Amniotic epithelial cell (primary cell): Measurements from ENCODE around the gene ETS1.

Source experiments
- DNase-seq: peaks from one replicate; pipeline ENCODE4 v3.0.0-alpha.2; 2010; ENCODE audit warnings: low read depth

The ETS1 gene

DNA sequence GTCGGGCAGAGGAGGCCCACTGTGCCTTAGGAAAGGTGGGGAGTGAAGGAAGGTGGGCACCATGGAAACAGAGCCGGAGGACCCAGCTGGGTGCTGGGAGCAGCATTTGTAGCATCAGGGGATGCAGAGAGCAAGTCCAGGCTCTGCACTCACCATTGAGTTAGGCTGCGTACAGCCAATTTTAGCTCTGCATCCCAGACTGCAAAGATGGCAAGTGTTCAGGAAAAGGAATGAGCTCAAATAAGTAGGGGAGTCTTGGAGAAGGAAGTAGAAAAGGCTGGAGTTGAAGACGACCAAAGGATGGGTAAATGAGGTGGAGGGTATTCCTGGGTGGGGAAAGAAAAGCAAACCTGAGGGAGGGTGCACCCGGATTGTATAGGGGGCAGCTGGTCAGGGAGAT is 31.6 kb upstream of the ETS1 start:
- no peak for DNase-seq

DNA sequence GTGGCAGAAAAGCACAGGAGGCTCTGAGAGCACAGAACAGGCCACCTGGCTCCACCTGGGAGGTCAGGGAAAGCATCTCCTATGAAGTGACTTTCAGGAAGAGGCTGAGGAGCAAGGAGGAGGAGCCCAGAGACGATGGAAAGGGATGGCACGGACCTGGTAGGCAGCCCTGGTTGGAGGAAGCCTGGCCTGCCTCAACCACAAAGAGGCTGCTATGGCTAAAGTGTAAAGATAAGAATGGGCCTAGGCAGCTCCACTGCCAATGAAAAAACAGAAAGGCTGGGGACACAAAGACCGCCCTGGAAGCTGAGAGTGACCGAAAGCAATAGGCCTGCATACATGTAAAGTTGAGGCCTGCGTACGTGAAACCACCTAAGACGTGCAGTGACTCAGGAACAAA is 31.2 kb upstream of the ETS1 start:
- no peak for DNase-seq

DNA sequence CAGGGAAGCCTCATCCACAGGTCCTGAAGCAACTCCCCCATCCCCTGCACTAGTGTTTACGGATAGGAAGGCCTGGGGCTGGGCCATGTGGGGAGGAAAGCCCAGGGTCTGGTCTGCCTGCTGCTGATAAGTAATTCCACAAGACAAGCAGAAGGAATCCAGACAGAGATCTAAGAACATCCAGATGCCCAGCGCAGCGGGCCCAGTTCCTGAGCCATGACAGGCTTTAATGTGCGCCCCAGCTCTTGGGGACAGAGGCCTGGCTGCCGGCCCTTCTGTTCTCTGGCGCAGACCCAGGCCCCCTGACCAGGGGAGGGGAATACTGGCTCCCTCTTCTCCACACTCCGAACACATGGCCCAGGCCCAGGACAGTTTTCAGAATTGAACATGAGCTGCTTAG is 28.8 kb upstream of the ETS1 start:
- DNase-seq, result peak; percentile 65

DNA sequence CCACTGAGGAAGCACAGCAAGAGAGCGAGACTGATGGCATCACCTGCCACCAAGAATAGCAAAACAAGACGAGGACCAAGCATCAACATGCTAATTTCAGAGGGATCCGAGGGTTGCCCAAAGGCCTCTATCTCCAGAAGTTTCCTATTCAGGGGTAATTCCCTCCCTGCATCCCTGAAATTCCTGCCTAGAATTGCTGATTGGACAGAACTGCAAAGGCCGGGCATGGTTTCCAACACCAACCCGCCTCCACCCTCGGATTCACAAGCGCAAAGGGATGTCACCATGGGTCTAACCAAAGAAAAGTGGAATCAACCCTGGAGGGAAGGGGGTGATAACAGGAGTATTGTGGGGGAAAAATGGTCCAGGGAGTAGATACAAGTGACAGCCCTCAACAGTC is 28.3 kb upstream of the ETS1 start:
- DNase-seq, result no peak

DNA sequence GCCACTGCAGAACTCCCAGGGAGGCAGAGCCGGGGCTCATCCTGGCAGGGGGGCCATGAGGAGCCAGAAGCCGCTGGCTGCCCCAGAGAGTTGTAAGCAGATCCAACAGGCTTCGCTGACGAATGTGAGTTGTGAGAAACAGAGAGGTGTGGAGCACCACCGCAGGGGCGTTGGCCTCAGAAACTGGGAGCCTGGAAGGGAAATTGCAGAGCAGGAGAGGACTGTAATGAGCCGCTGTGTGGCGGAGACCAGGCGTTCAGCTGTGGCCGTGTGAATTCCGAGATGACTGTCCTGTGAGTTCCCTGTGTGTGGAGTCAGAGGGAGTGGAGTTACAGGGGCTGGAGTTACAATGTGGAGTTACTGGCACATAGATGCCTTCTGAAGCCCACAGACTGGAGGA is 27.7 kb upstream of the ETS1 start:
- no peak for DNase-seq

DNA sequence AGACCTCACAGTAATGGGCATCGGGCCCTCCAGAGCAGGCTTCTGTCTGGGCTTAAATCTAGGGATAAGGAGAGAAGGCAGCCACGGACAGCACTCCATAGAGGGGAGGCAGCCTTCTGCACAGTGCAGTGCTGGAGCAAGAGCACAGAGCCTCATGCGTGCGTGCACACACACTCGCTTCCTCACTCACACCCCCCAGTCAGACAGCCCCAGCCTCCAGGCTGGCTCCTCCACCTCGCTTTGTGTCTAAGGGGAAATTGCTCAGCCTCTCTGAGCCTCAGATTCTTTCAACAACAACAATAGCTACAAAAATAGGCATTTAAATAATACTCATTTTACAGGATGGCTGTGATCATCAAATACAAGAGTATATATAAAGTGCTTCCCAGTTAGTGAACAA is 26.7 kb upstream of the ETS1 start:
- DNase-seq, result no peak

DNA sequence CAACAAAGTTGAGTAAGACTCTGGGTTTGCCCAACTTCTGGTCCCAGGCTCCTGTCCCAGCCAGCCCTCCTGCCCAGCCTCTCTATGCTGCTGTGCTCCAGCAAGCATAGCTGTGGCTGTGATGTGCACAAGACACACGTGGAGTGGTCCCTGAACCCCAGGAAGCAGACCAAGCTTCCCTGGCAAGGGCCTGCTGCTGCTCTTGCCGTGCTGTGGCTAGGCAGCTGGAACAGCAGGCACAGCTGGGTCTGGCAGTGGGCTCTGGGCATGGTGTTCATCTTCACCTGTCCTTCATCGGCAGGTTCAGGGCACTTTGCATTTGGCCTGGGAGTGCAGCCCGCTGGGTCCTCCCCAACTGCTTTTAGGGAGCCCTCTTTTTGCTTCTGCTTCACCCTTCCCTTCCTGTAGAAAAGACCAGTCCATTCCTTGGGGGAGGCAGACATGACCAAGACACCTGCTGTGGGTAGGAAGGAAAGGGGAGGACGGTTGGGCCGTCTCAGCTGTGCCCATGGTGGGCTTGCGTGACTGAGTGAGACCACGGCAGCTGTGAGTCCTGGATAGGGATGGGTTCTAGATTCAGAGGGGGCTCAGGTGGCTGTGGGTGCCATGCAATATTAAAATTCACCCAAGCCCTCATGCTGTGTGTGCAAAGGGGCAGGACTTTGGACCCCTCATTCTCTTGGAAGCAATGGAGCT is 26.1 kb upstream of the ETS1 start:
- DNase-seq, result no peak

DNA sequence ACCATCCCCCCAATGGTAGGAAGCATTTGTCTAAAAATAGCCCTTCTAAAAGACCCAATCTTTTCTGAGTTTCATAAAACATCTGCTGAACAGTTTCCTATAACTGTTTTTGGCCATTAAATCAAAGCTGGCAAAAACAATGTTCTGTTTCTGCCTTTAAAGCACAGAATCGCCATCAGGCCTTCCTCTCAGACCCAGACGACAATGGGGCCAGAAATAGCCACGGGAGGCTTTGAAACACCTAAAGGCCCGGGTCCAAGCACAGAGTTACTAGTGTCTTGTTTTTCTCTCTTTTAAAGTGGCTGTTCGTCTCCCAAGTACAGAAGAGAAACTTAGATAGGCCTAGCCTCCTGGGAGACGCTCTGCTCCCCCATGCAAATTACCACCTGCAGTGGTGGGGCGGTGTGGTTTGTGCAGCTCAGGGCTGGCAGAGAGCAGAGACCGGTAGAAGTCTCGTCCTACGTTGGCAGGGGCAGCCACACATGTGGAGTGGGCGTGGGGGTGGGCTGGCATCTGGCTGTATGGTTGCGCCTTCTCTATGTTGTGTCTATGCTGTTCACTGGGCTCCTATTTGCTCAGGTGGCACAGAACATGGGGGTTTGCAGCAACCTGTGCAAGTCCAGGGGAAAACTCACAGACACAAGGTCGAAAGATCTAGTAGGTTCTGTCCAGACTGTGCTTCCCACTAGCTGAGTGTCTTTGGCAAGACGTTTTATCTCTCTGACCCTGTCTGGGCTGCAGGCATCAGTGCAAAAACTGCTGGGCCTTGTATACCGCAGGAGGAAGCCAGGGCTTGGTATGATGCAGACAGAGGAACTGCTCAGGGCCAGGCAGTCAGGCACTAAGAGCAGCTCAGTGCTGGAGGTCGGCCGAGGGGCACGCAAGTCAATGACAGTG is 23.6 kb upstream of the ETS1 start:
- DNase-seq, result no peak

DNA sequence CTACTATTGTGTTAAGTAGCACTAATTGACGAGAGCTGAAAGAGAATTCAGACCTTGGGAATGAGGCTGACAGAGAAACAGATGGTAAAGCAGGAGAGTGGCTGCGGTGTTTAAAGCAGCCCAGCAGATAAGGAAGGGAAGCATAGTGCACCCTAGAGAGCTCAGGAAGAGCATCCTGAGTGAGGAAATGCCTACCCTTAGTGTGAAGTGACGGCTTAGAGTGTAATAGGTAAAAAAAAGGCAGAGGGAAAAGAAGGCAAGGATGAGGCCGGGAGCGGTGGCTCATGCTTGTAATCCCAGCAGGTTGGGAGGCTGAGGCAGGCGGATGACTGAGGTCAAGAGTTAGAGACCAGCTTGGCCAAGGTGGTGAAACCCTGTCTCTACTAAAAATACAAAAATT is 22.4 kb upstream of the ETS1 start:
- DNase-seq, result no peak

DNA sequence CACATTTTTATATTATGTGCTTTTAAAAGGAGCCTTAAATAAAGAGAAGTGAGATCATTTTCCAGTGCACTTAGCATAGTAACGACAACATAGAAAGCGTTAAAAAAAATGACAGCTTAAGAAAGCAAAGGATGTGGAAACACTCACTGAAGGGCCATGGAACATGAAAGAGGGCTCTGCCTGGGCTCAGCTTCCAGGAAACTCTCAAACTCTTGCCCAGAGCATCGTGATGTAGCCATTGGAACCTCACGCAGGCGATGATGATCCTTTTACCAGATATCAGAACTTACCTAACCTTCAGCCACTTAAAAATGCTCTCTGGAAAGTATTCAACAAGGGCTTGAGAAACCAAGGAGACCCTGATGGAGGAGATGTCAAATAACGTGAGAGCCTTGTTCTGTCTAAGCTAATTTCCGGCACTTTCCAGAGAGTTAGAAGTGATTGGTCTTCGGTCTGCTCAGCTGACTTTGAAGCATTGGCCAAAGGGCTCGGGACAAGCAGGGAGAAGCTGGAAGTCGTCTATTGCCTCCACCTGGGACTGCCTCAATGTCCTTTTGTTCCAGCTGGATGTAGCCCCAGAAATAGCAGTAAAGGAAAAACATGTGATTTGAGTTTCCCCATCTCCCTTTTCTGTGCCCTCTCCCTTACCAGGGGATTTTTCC is 21.5 kb upstream of the ETS1 start:
- DNase-seq, result no peak

DNA sequence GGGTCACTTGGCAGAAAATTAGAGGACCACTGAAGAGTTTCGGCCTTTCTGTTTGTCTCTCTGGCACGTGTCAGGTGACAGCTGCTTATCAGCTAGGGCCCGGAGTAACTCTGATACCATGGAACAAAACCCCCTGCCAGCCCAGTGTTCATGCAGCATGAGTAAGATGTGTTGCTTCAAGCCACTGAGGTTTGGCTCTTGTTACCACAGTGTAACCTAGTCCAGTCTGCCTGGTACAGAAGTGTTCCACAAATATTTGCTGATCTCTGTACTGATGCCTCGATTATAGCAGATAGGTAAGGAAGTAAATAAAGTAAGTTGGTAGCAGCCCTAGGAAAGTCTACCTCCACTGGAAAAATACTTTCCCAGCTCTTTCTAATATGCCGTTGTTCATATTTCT is 20.5 kb upstream of the ETS1 start:
- peak; percentile 20 for DNase-seq

DNA sequence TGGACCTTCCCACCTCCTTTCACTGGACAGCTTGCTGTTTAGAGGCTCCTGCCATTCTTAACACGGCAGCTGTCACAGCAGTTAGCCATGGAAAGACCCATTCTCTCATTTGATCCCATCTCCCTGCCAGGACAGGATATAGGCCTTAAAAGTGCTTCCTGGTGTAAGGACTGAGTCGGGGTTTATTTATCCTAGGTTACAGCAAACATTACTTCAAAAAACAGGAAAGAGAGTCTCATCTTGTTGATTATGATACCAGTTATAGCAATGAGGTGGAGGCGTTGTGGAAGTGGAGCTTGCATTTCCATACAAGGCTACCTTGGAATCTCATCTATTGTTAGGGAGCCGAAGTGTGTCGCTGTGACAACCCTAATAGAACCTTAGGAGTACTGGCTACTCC is 17.4 kb upstream of the ETS1 start:
- DNase-seq, result no peak

DNA sequence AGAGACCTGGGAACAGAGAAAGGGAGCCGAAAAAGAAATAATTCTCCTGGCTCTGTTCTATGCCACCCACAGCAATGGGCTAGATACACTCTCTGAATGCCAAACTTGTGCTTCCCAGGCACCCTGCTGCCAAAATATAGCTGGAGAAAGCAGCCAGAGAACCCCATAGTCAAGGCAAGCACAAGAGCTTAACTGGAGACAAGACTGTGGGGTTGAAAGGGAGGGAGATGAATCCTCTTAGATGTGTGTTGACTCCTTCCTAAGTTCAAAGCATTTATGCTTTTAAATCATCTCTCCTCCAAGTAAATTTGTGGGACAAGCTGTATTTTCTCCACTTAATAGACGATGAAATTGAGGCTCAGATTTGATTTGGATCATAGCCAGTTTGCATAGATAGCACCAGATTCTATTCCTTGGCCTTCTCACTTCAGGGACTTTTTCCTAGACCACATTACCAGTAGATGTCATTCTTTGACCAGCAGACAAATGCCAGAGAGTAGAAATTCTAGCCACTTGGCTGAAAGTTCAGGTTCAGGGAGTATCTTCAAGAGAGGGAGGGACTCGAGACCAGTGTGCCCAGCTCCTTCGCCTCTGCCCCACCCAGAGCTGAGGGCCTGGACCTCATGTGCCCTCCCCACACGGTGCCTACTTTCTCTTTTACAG is 16.5 kb upstream of the ETS1 start:
- DNase-seq, result peak; percentile 8

DNA sequence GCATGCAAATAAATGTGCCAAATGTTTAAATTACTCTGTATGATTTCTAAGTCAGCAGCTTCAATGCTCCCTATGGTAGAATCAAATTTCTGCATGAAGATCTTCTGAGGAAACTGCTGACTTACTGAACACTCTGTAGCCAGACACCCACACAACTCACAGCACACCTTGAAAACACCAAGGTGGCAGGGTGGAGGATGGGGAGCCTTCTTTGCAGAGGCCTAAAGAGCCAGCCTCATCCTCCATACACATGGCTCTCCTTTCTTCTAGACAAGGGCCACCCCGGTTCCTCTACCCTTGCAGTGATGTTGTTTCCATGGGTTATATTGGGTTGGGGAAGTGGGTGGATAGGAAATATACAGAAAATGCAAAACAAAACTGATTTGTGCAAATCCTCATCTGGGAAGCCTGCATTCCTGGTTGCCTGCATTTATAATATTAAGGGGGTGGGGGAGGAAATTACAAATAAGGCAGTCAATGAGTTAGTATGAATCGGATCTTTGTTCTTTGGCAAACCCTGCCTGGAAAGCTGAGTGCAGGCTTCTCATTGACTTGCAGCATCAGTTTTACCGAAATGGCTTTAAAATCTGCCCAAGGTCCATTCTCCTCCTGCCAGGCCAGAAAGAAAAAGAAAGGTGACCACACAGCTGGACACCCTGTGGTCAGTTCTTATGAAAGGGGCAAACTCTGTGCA is 15.8 kb upstream of the ETS1 start:
- no peak for DNase-seq

DNA sequence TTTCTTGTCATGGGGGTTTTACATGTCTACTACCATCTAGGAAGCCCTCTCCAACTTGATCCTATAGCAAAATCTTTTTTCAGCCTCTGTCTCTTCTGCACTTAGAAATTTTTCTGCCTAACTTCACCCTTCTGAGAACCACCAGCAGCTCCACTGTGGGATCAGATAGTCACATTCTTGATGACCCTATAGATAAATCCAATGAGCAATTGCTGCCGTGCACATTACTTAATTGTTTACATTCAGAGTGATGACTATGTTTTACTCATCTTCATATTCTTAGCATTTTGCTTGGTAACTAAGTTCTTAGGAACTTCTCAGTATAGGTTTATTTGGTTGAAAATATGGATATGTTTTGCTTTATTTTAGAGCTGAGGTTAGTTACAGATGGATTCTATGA is 12.4 kb upstream of the ETS1 start:
- peak; percentile 50 for DNase-seq

DNA sequence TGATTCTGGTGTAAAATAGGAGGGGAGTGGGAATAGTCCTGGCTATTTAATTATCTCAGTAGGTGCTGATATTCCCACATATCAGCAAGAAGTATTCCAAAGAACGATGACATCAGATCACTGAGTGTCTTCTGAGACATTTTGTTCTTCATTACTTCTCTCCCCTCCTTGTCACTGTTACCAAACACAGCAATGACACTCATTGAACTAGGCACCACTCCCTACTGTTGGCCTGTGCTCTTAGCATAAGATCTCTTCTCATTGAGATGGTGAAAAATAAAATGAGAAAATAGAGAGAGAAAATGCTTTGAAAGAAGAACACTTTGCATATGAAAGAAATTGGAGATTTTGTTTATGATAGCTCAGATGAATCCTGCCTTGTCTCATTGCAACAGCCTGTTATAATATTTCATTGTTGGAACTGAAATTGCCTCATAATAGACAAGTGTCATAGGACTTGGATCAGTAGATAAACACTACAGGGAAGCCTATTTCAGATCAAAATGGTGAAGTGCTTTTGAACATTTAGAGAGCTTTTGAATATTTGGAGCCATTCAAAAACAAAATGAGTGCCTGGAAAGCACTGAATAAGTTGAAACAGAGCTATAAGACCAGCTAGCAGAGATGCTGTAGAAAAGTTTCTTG is 11.3 kb upstream of the ETS1 start:
- DNase-seq, result no peak

DNA sequence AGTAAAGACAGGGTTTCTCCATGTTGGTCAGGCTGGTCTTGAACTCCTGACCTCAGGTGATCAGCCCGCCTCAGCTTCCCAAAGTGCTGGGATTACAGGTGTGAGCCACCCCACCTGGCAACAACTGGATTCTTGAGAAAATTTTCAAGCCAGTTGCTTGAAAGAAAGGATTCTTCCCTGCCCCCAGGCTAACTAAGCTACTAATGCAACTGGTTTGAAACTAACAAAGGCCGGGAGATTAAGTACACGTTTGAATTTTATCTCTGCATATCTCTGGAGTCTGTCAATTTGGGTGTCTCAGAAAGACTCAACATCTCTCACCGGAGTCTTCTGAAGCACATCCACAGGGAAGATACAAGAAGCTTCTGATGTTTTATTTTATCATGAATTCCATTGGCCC is 10.7 kb upstream of the ETS1 start:
- no peak for DNase-seq

DNA sequence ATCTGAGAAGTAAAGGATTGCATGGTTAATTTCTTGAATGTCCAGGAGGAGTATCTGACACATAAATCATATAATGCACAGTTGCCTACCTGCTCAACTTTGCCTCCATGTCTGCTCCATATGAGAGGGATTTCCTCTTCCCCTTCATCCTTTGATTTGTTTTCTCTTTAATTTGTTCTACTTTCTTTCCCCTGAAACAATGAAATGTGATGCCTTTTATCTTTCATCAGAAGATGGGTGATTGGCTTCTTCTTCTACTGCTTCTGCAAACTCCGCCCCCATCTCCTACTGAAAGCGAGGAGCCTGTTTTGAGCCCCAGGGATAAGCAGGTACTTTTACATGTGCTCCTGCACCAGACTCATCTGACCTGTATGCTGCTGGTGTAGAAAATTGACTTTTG is 9.9 kb upstream of the ETS1 start:
- DNase-seq, result no peak

DNA sequence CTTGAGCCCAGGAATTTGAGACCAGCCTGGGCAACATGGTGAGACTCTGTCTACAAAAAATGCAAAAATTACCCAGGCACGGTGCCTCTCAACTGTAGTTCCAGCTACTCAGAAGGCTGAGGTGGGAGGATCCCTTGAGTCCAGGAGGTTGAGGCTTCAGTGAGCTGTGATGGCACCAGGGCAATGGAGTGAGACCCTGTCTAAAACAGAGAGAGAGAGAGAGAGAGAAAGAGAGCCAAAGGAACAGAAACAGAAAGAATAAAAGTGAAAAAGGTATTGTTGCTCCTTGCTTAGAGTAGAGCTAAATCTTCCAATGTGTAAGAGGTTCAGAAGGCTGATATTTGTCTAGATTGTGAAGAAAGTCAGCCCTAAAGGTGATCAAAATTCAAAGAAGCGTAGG is 8.9 kb upstream of the ETS1 start:
- DNase-seq, result no peak

DNA sequence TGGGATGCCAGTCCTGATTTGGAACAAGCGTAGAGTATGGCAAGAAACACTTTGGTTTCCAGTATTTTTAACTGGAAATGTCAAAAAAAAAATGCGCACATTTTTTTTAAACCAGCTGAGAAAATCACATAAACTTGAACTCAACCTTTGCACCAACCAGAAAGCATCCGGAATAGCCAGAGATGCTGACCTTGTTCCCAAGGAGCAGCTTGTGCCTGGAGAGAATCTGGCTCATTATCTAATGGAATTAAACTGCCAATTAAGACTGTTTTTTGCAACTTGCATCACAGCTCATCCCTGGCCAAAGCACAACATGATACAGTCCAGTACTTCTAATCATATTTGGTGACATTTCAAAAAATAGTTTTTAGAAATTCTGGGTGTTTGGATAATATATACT is 8.4 kb upstream of the ETS1 start:
- no peak for DNase-seq

DNA sequence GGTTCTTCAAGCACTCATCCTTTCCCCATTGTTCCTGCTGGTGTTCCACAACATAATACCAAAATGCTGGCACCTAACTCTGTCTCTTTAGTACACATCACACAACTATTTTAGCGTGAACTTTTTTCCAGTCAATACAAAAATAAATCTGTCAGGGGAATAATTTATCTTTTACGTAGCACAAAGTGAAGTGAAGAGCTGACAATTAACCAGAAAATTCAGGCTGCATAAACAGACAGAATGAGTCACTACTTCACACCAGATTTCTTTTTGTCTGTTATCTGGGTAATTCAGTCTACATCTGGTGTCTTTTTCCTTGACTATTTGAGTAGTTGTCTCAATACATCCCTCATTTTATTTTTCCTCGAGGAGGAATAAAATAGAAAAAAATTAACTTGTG is 7.9 kb upstream of the ETS1 start:
- peak; percentile 41 for DNase-seq

DNA sequence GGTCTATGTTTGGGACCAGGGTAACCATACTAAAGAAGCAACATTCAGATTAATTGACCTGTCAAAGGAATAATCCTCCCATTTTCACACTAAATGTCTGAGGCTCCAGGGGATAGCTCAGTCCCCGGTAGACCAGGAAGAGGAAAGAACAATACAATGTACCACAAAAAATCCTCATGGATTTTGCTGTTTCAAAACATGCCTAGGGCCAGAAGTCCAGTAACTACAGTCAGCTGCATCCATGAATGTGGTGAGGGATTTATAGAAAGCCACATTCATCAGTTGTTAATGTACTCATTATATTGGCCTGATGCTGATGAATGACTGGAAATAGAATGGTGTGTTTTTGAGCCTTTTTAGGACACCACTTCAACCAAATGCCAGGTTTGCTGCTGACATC is 6.9 kb upstream of the ETS1 start:
- DNase-seq, result no peak
